ENCODE results near the gene KRABD2.

KRABD2 gene

GRCh38 chr17:8345052-8345690 lies 31.3 kb downstream of the KRABD2 start:
- no peak for TF ChIP-seq CTCF (IDR thresholded peaks at IDR 0.05; ENCODE audit: low read depth, low read length)
- no peak overlapping the region for H3K4me3 ChIP-seq (ENCODE audit: low read depth, low read length)

- no peak overlapping the region for H3K4me3 ChIP-seq (ENCODE audit: low read depth, low read length)
- no peak for TF ChIP-seq CTCF (IDR thresholded peaks at IDR 0.05; ENCODE audit: low read depth, low read length)
Measured at GRCh38 chr17:8341456-8341855, 35.0 kb downstream of the KRABD2 start.

DNA sequence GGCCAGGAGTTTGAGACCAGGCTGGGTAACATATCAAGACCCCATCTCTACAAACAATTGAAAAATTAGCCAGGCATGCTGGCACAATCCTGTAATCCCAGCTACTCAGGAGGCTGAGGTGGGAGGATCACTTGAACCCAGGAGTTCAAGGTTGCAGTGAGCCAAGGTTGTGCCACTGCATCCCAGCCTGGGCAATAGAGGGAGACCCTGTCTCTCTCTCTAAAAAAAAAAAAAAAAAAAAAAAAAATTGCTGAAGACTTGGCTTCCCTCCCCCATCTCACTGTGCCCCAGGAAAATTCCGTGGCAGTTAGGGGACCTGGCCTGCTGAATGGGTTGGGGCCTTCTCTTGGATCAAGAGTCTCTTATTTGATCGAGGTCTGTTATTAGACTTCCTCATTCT lies 37.0 kb downstream of the KRABD2 start, which contains the start of gene ODF4:
Gene ODF4, plus strand, starts transcription at position 301 of the 400 bp plus-strand sequence. CDS start 212 bp downstream, outside the sequence.
- H3K4me3 ChIP-seq (ENCODE audit: low read depth, low read length), result no peak within 1 kb of the TSS
- no peak for TF ChIP-seq CTCF (IDR thresholded peaks at IDR 0.05; ENCODE audit: low read depth, low read length)

DNA sequence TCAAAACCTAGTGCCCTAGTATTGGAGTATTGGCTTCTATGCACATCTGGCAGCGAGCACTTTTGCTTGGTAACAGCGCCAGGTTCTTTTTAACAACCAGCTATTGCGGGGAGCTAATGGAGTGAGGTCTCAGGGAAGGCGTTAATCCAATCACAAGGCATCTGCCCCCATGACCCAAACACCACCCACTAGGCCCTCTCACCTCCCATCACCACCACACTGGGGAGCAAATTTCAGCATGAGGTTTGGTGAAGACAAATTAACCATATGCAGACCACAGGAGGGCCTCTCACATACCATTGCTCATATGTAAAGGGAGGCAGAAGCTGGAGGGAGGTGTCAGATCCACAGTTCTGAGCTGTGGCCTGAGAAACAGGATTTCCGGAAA lies 37.8 kb downstream of the KRABD2 start:
- H3K4me3 ChIP-seq (ENCODE audit: low read depth, low read length), result no peak overlapping the region
- no peak for TF ChIP-seq CTCF (IDR thresholded peaks at IDR 0.05; ENCODE audit: low read depth, low read length)

- TF ChIP-seq CTCF (IDR thresholded peaks at IDR 0.05; ENCODE audit: low read depth, low read length), result no peak
- H3K4me3 ChIP-seq (ENCODE audit: low read depth, low read length), result no peak overlapping the region
Measured at GRCh38 chr17:8337802-8338752, 38.4 kb downstream of the KRABD2 start.

DNA sequence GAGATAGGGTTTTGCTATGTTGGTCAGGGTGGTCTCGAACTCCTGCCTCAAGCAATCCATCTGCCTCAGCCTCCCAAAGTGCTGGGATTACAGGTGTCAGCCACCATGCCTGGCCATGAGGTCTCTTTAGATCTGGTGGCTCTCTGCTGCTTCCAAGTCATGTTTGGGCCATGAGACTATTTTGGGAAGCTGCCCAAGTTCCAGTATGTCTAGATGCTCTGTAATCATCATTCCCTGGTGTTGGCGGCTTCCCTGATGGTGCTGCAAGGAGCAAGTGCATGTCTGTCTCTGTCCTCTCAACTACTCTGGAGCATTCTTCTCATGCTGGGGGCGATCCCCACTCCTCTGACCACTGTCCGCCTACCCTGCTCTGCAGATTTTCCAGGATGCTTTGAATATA lies 43.2 kb downstream of the KRABD2 start:
- H3K4me3 ChIP-seq (ENCODE audit: low read depth, low read length), result no peak overlapping the region
- no peak for TF ChIP-seq CTCF (IDR thresholded peaks at IDR 0.05; ENCODE audit: low read depth, low read length)

DNA sequence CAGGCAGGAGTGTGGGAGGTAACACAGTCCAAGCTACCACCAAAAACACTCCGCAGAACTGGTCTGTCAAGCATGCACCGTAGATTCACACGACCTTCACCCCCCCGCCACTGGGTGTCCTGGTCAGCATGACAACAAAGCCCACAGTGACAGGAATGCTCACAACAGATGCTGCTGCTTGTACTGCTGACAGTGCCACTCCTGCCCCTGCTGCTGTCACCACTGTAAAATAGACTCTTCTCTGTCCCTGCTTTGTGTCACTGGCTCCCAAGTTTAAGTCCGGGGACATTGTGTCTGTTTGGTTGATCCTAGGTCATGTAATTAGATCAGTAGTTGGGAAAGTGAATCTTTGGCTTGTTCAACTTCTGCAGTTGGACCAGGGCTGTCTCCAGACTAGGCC lies 43.8 kb downstream of the KRABD2 start:
- no peak for TF ChIP-seq CTCF (IDR thresholded peaks at IDR 0.05; ENCODE audit: low read depth, low read length)
- no peak overlapping the region for H3K4me3 ChIP-seq (ENCODE audit: low read depth, low read length)
